OCI-LY3 (cell line): ENCODE measurements around the gene CELF4.

Experiments
- EZH2phosphoT487 ChIP-seq: fragments of 200-600 bp; shearing (Covaris generic); IDR thresholded peaks from 2 replicates; pipeline ENCODE4 v1.6.1; 2018; ENCODE audit warnings: antibody characterized with exemption, mixed run types, low read depth
- TF ChIP-seq, protein P1 (sequence below): fragments of 200-600, 300-600 bp; sonication (generic); IDR thresholded peaks from 2 replicates; pipeline ENCODE4 v1.5.1; 2014; ENCODE audit warnings: antibody characterized with exemption, low read length, low read depth

DNA sequence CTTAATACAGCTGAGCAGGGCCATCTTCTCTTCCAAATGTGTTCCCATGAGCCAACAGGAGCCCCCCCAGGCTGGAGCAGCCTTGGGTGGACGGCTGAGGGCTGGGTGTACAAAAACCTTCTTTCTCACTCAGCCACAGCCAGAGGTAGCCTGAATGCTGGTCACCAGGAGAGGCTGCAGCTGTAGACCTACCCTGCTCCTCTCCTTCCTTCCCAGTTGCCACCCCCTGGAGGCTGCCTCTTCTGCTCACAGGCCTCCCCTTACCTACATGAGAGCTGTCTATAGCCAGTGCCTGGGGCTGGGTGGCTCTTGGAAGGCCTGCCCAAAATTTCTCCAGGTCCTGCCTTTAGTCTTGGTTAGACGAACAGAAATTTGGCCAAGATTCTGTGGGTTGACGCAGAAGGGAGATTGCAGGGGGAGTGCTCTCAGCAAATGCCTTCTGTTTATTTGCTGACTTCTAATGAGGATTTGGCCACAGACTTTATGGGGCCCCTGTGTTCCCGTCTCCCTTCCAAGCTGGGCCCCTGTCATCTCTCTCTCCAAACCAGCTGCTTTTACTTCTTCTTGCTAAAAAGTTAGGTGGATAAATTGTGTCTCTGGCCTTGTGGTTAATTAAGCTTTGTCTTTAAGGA lies 18.3 kb downstream of the CELF4 start:
- TF ChIP-seq, protein P1, sequence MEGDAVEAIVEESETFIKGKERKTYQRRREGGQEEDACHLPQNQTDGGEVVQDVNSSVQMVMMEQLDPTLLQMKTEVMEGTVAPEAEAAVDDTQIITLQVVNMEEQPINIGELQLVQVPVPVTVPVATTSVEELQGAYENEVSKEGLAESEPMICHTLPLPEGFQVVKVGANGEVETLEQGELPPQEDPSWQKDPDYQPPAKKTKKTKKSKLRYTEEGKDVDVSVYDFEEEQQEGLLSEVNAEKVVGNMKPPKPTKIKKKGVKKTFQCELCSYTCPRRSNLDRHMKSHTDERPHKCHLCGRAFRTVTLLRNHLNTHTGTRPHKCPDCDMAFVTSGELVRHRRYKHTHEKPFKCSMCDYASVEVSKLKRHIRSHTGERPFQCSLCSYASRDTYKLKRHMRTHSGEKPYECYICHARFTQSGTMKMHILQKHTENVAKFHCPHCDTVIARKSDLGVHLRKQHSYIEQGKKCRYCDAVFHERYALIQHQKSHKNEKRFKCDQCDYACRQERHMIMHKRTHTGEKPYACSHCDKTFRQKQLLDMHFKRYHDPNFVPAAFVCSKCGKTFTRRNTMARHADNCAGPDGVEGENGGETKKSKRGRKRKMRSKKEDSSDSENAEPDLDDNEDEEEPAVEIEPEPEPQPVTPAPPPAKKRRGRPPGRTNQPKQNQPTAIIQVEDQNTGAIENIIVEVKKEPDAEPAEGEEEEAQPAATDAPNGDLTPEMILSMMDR = no peak
- no peak for TF ChIP-seq EZH2phosphoT487
